ENCODE data around the gene PROZ.

The PROZ gene

GRCh38 chr13:113149711-113150549 is 8.5 kb upstream of the PROZ start:
- TF ChIP-seq CTCF (IDR thresholded peaks at IDR 0.05; ENCODE audit: insufficient read depth, low read depth, low read length, missing control alignments) = no peak
- no peak for DNase-seq (ENCODE audit: low read depth)
- no peak overlapping the region for H3K4me3 ChIP-seq (ENCODE audit: low read depth, low read length)

GRCh38 chr13:113150550-113151365 is 7.7 kb upstream of the PROZ start:
- no peak overlapping the region for H3K4me3 ChIP-seq (ENCODE audit: low read depth, low read length)
- no peak for TF ChIP-seq CTCF (IDR thresholded peaks at IDR 0.05; ENCODE audit: insufficient read depth, low read depth, low read length, missing control alignments)
- DNase-seq (ENCODE audit: low read depth) = no peak

- DNase-seq (ENCODE audit: low read depth) = no peak
- no peak overlapping the region for H3K4me3 ChIP-seq (ENCODE audit: low read depth, low read length)
- no peak for TF ChIP-seq CTCF (IDR thresholded peaks at IDR 0.05; ENCODE audit: insufficient read depth, low read depth, low read length, missing control alignments)
Measured at GRCh38 chr13:113151745-113152690, 6.4 kb upstream of the PROZ start.

GRCh38 chr13:113152691-113152983 is 5.8 kb upstream of the PROZ start:
- TF ChIP-seq CTCF (IDR thresholded peaks at IDR 0.05; ENCODE audit: insufficient read depth, low read depth, low read length, missing control alignments) = no peak
- no peak overlapping the region; the same call in 1 of the 2 replicates for H3K4me3 ChIP-seq (ENCODE audit: low read depth, low read length)
- no peak for DNase-seq (ENCODE audit: low read depth)

- TF ChIP-seq CTCF (IDR thresholded peaks at IDR 0.05; ENCODE audit: insufficient read depth, low read depth, low read length, missing control alignments) = no peak
- H3K4me3 ChIP-seq (ENCODE audit: low read depth, low read length) = peak overlapping the region; percentile 42
- peak; percentile 16 for DNase-seq (ENCODE audit: low read depth)
Measured at GRCh38 chr13:113152984-113153809, 5.3 kb upstream of the PROZ start.
